ENCODE data around the gene BATF3.

BATF3 gene

GRCh38 chr1:212637902-212638301 lies 61.7 kb downstream of the BATF3 start:
- no peaks in the 10 kb centered on the region for H4K20me1 ChIP-seq (ENCODE audit: insufficient read depth, low read length)
- peaks cover 36% of the 10 kb centered on the region for H3K4me1 ChIP-seq (ENCODE audit: insufficient read depth, low read length)
- DNase-seq (no peak), ATAC-seq (ENCODE audit: insufficient read depth, low read depth) (no peak)
- no peak overlapping the region for H2AFZ ChIP-seq (ENCODE audit: low read depth, low read length)
- no peaks in the 10 kb centered on the region for H3K36me3 ChIP-seq (ENCODE audit: insufficient read depth, low read length)
- H3K9me3 ChIP-seq (ENCODE audit: insufficient read depth, low read length, severe bottlenecking) = no peaks in the 10 kb centered on the region
- H3K9ac ChIP-seq (ENCODE audit: low read depth, low read length) = no peak overlapping the region
- H3K27ac ChIP-seq (ENCODE audit: low read length) = no peak overlapping the region
- H3K27me3 ChIP-seq (ENCODE audit: insufficient read depth, low read length, poor library complexity) = no peaks in the 10 kb centered on the region
- no peak overlapping the region for H3K4me3 ChIP-seq (ENCODE audit: low read depth in 1 of 2, low read length in 2 of 2)
- no peak overlapping the region for H3K4me2 ChIP-seq (ENCODE audit: insufficient read depth, low read length)
- H3K79me2 ChIP-seq (ENCODE audit: insufficient read depth, low read length) = no peaks in the 10 kb centered on the region
- TF ChIP-seq CTCF (IDR thresholded peaks at IDR 0.05; ENCODE audit: borderline replicate concordance, extremely low read depth, low read length, poor library complexity, severe bottlenecking) (no peak), EZH2 (IDR thresholded peaks at IDR 0.05; ENCODE audit: borderline replicate concordance, low read depth, low read length, severe bottlenecking) (no peak)

All from DND-41 (cell line).